Activated T-cell treated with anti-CD3 and anti-CD28 coated beads for 1 hour (primary cell): ENCODE results near the gene RGS7.
"Not testable (repeated sequence)": the region's sequence is repeated elsewhere in the genome, so short reads cannot be mapped to it uniquely, and the experiment has no call there.

Experiments
- DNase-seq: peaks from one replicate; pipeline ENCODE4 v3.0.0-alpha.2; 2020; ENCODE audit warnings: low read depth

Gene RGS7

GRCh38 chr1:240783728-240784137 lies 573.3 kb downstream of the RGS7 start:
- DNase-seq: not testable (repeated sequence)

- no peak for DNase-seq
These were observed 580.8 kb downstream of the RGS7 start for GRCh38 chr1:240776237-240776636.

- no peak for DNase-seq
These were observed 584.9 kb downstream of the RGS7 start for GRCh38 chr1:240772131-240772530.

GRCh38 chr1:240771450-240771849 lies 585.6 kb downstream of the RGS7 start:
- no peak for DNase-seq

GRCh38 chr1:240768979-240769378 lies 588.0 kb downstream of the RGS7 start:
- DNase-seq: no peak

- no peak for DNase-seq
These were observed 590.2 kb downstream of the RGS7 start for GRCh38 chr1:240766831-240767230.

GRCh38 chr1:240765732-240766363 lies 591.2 kb downstream of the RGS7 start:
- no peak for DNase-seq

GRCh38 chr1:240763771-240764170 lies 593.2 kb downstream of the RGS7 start:
- DNase-seq: no peak

GRCh38 chr1:240763095-240763494 lies 593.9 kb downstream of the RGS7 start:
- not testable (repeated sequence) for DNase-seq

GRCh38 chr1:240762471-240762987 lies 594.5 kb downstream of the RGS7 start:
- DNase-seq: not testable (repeated sequence)

- DNase-seq: not testable (repeated sequence)
These were observed 598.2 kb downstream of the RGS7 start for GRCh38 chr1:240758777-240759176.

GRCh38 chr1:240758296-240758695 lies 598.7 kb downstream of the RGS7 start:
- DNase-seq: no peak

GRCh38 chr1:240747907-240748306 lies 609.1 kb downstream of the RGS7 start:
- DNase-seq: no peak

- no peak for DNase-seq
These were observed 613.3 kb downstream of the RGS7 start for GRCh38 chr1:240743705-240744104.

- no peak for DNase-seq
These were observed 617.3 kb downstream of the RGS7 start for GRCh38 chr1:240739754-240740153.

GRCh38 chr1:240739139-240739538 lies 617.9 kb downstream of the RGS7 start:
- no peak for DNase-seq

GRCh38 chr1:240737766-240738265 lies 619.2 kb downstream of the RGS7 start:
- DNase-seq: no peak

GRCh38 chr1:240737298-240737697 lies 619.7 kb downstream of the RGS7 start:
- DNase-seq: no peak

GRCh38 chr1:240734705-240735104 lies 622.3 kb downstream of the RGS7 start:
- not testable (repeated sequence) for DNase-seq

GRCh38 chr1:240734001-240734400 lies 623.0 kb downstream of the RGS7 start:
- no peak for DNase-seq

- no peak for DNase-seq
These were observed 624.6 kb downstream of the RGS7 start for GRCh38 chr1:240732390-240732789.
